Germinal center (tissue), 1 donor: ENCODE data around the gene TIGD2.

Experiments used
- DNase-seq: peaks from one replicate; pipeline ENCODE4 v3.0.0; 2012; ENCODE audit warnings: mixed read lengths, low spot score

Gene TIGD2

DNA sequence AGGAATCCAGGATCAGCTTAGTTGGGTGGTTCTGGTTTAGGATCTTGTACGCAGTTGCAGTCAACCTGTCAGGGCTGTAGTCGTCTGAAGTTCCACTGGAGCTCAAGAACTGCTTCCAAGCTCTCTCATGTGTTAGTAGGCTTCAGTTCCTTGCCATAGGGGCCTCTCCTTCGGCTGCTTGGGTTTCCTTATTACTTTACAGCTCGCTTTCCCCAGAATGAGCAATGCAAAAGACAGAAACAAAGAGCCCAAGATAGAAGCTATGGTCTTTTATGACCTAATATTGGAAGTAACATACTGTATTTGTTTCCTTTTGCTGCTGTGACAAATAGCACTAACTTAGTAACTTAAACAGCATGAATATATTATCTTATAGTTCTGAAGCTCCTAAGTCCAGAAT lies 51.7 kb downstream of the TIGD2 start:
- DNase-seq = no peak

DNA sequence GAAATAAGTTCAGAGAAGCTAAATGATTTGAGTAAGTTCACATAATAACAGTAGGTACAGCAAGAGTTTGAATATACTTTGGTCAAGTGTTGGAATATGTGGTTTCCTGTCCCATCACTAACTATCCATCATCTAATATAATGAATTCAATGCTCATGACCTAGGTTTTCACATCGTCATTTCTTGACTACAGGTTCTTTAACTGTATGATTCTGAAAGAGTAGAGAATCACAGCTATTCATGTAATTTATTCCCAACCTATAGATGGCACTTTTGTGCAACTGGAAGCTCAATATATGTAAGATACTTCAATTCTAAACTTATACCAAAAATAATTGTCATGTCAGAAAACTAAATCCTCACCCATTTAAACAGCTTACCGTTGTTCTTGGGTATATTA lies 53.1 kb downstream of the TIGD2 start:
- DNase-seq = no peak
